CD4-positive, alpha-beta memory T cell (primary cell): ENCODE data around the gene GATA1. TPM values are rescaled to one million over a fixed set of nuclear protein-coding genes. Genes with fewer than 3 reads are reported as not detected.

Source experiments
- CTCF ChIA-PET: fragments of 350-600 bp; sonication (Branson Sonifier 250); formaldehyde crosslinking; loops from one replicate; lab custom pipeline; 2021; ENCODE audit warnings: inconsistent platforms; ENCODE audit not compliant: partially characterized antibody; lab: Charles Lee
- POLR2A ChIA-PET: fragments of 350-600 bp; sonication (Branson Sonifier 250); formaldehyde crosslinking; loops from one replicate; lab custom pipeline; 2021; ENCODE audit not compliant: partially characterized antibody; lab: Charles Lee
- DNase-seq, 5 donors: peaks; one replicate each; pipeline versions ENCODE4 v3.0.0 to v3.0.0-alpha.2; 2020 to 2022; ENCODE audit warnings: mixed read lengths in 1 of 5
- H3K27ac ChIP-seq: one replicate; pipeline ENCODE4 v1.7.0; 2013; ENCODE audit warnings: low read depth, low read length
- H3K27me3 ChIP-seq: 2 replicates; pipeline ENCODE4 v1.7.0; 2013; ENCODE audit warnings: mild to moderate bottlenecking, low read length, moderate library complexity; ENCODE audit not compliant: insufficient read depth
- H3K36me3 ChIP-seq: 2 replicates; pipeline ENCODE4 v1.7.0; 2013; ENCODE audit warnings: mild to moderate bottlenecking, low read length, moderate library complexity; ENCODE audit not compliant: insufficient read depth
- H3K4me1 ChIP-seq: 2 replicates; pipeline ENCODE4 v1.7.0; 2013; ENCODE audit warnings: mild to moderate bottlenecking, low read length, moderate library complexity; ENCODE audit not compliant: insufficient read depth
- H3K4me3 ChIP-seq, 2 donors: one replicate each; pipeline ENCODE4 v1.7.0; 2013; ENCODE audit warnings: low read length in 2 of 2, mild to moderate bottlenecking in 1 of 2
- H3K9me3 ChIP-seq, 2 donors: one replicate each; pipeline ENCODE4 v1.7.0; 2013; ENCODE audit warnings: low read length in 2 of 2, control low read depth in 1 of 2; ENCODE audit not compliant: control insufficient read depth in 1 of 2
- H3K27ac Mint-ChIP-seq, 7 donors: one replicate each; pipeline ENCODE4 v1.8.0; 2020 to 2021; ENCODE audit warnings: mixed read lengths in 7 of 7, mild to moderate bottlenecking in 6 of 7, inconsistent platforms in 3 of 7, moderate library complexity in 3 of 7
- H3K27me3 Mint-ChIP-seq, 2 donors: one replicate each; pipeline ENCODE4 v1.8.0; 2020 to 2021; ENCODE audit warnings: mixed read lengths in 2 of 2
- H3K36me3 Mint-ChIP-seq, 2 donors: one replicate each; pipeline ENCODE4 v1.8.0; 2020 to 2021; ENCODE audit warnings: mixed read lengths in 2 of 2, inconsistent platforms in 1 of 2, mild to moderate bottlenecking in 1 of 2
- H3K4me1 Mint-ChIP-seq, 4 donors: one replicate each; pipeline ENCODE4 v1.8.0; 2020 to 2021; ENCODE audit warnings: mixed read lengths in 4 of 4, mild to moderate bottlenecking in 1 of 4
- H3K4me3 Mint-ChIP-seq, 8 donors: one replicate each; pipeline ENCODE4 v1.8.0; 2020 to 2021; ENCODE audit warnings: mixed read lengths in 8 of 8, mild to moderate bottlenecking in 7 of 8, moderate library complexity in 6 of 8, inconsistent platforms in 3 of 8
- H3K9me3 Mint-ChIP-seq, 8 donors: one replicate each; pipeline ENCODE4 v1.8.0; 2020 to 2021; ENCODE audit warnings: mixed read lengths in 8 of 8, mild to moderate bottlenecking in 5 of 8, inconsistent platforms in 3 of 8, moderate library complexity in 1 of 8
- intact Hi-C: fragments of 100-400 bp; cut with micrococcal nuclease; formaldehyde crosslinking; loops from one replicate; pipeline ENCODE4 v1.15.1; 2023
- polyA plus RNA-seq, 2 donors: library from polyadenylated mRNA; unstranded; fragments of 300-500 nt; fragmentation: Illumina TruSeq; gene quantifications; one replicate each; pipeline ENCODE4 v1.2.3, GENCODE V29; 2021
- total RNA-seq, 2 experiments: library from RNA; stranded (reverse); gene quantifications; one replicate each; pipeline ENCODE4 v1.2.3, GENCODE V29; 2021

Gene GATA1
- total and polyA plus RNA-seq, 4 experiments from 2014 or later = not detected

- Mint-ChIP-seq H3K27ac (no peak overlapping the region), H3K9me3 (peaks cover 0 to 4% (median 0%) of the 10 kb centered on the region in 8 donors), H3K4me1 (peaks cover 3 to 25% (median 16%) of the 10 kb centered on the region in 4 donors), H3K4me3 (no peak overlapping the region), H3K27me3 (no peaks in the 10 kb centered on the region), H3K36me3 (peaks cover 0 to 8% of the 10 kb centered on the region in 2 donors)
- intact Hi-C loops = no loop called here
- Histone ChIP-seq H3K4me3 (no peak overlapping the region), H3K4me1 (peaks cover 16% of the 10 kb centered on the region), H3K36me3 (no peaks in the 10 kb centered on the region), H3K9me3 (no peaks in the 10 kb centered on the region), H3K27ac (no peak overlapping the region), H3K27me3 (no peaks in the 10 kb centered on the region)
- ChIA-PET POLR2A (interaction anchor here (1.0 kb wide), 1 partner anchor 99 kb away, joined by 3 read pairs; the partner anchor contains the start of genes PQBP1 and TIMM17B), CTCF (interaction anchor here (1.2 kb wide), 1 partner anchor 150 kb away, joined by 5 read pairs; no protein-coding TSS in a partner anchor)
- DNase-seq = no peak
Measured at GRCh38 chrX:48798318-48798717, 11.9 kb downstream of the GATA1 start.

- peak overlapping the region; percentile 90 to 99 (median 99) for H3K27ac Mint-ChIP-seq
- ChIA-PET CTCF (interaction anchor here (1.0 to 1.9 kb wide), 2 partner anchors 91 to 153 kb away, joined by 4 to 11 read pairs; no protein-coding TSS in a partner anchor), POLR2A (interaction anchor here (0.6 to 3.1 kb wide), 23 partner anchors 8 to 366 kb away, joined by 3 to 39 read pairs (median 6); partner anchors contain the start of genes PQBP1, RBM3, SLC35A2 and SUV39H1)
- Histone ChIP-seq H3K27me3 (no peaks in the 10 kb centered on the region), H3K4me3 (peak overlapping the region; percentile 65 to 77), H3K4me1 (peaks cover 16% of the 10 kb centered on the region), H3K36me3 (peaks cover 7% of the 10 kb centered on the region), H3K9me3 (no peaks in the 10 kb centered on the region), H3K27ac (peak overlapping the region; percentile 87)
- H3K27me3 Mint-ChIP-seq = no peaks in the 10 kb centered on the region
- intact Hi-C loops = loop anchor here (1.0 to 5.0 kb wide), 10 partner anchors 64 to 467 kb away; partner anchors contain the start of genes GRIPAP1, PPP1R3F, PQBP1 and RBM3
- peaks cover 3 to 25% (median 16%) of the 10 kb centered on the region in 4 donors for H3K4me1 Mint-ChIP-seq
- peak overlapping the region; percentile 94 to 98 (median 96) for H3K4me3 Mint-ChIP-seq
- peak in 1 of 5 donors; percentile 4 for DNase-seq
- H3K9me3 Mint-ChIP-seq = peaks cover 0 to 4% (median 0%) of the 10 kb centered on the region in 8 donors
- peaks cover 8 to 15% of the 10 kb centered on the region in 2 donors for H3K36me3 Mint-ChIP-seq
Measured at GRCh38 chrX:48800574-48801279, 14.3 kb downstream of the GATA1 start.

GRCh38 chrX:48801280-48802088, 15.1 kb downstream of the GATA1 start, which contains the start of gene HDAC6:
HDAC6 (plus strand) TSS chrX:48802067; CDS start chrX:48802693, 626 bp downstream.
- Mint-ChIP-seq H3K9me3 (peaks cover 0 to 4% (median 0%) of the 10 kb centered on the region in 8 donors), H3K4me3 (peak within 1 kb of the TSS; percentile 94 to 98 (median 96)), H3K27me3 (no peaks in the 10 kb centered on the region), H3K36me3 (peaks cover 12 to 15% of the 10 kb centered on the region in 2 donors), H3K27ac (peak within 1 kb of the TSS; percentile 90 to 99 (median 99)), H3K4me1 (peaks cover 3 to 25% (median 16%) of the 10 kb centered on the region in 4 donors)
- intact Hi-C loops = loop anchor here (1.0 to 5.0 kb wide), 11 partner anchors 65 to 466 kb away; partner anchors contain the start of genes GRIPAP1, PPP1R3F, PQBP1 and RBM3
- Histone ChIP-seq H3K36me3 (peaks cover 7% of the 10 kb centered on the region), H3K27ac (peak within 1 kb of the TSS; percentile 87), H3K27me3 (no peaks in the 10 kb centered on the region), H3K9me3 (no peaks in the 10 kb centered on the region), H3K4me1 (peaks cover 16% of the 10 kb centered on the region), H3K4me3 (peak within 1 kb of the TSS; percentile 65 to 77)
- ChIA-PET POLR2A (interaction anchor here (0.6 to 3.1 kb wide), 28 partner anchors 9 to 365 kb away, joined by 3 to 39 read pairs (median 5); partner anchors contain the start of genes GRIPAP1, PQBP1, RBM3 and SLC35A2), CTCF (interaction anchor here (1.0 to 1.9 kb wide), 3 partner anchors 90 to 153 kb away, joined by 4 to 11 read pairs (median 4); no protein-coding TSS in a partner anchor)
- DNase-seq = peak; percentile 91 to 98 (median 97)

- CTCF ChIA-PET = interaction anchor here (1.0 to 1.9 kb wide), 3 partner anchors 89 to 154 kb away, joined by 4 to 11 read pairs (median 4); no protein-coding TSS in a partner anchor
Measured at GRCh38 chrX:48802089-48802904, 15.9 kb downstream of the GATA1 start.

GRCh38 chrX:48802905-48803200, 16.5 kb downstream of the GATA1 start:
- intact Hi-C loops = loop anchor here (1.0 to 5.0 kb wide), 3 partner anchors 94 to 464 kb away; partner anchors contain the start of genes PPP1R3F, PQBP1 and TIMM17B
- Mint-ChIP-seq H3K27ac (peak overlapping the region; percentile 35 to 99 (median 99)), H3K4me1 (peaks cover 3 to 25% (median 16%) of the 10 kb centered on the region in 4 donors), H3K36me3 (peaks cover 12 to 15% of the 10 kb centered on the region in 2 donors), H3K4me3 (peak overlapping the region; percentile 36 to 98 (median 96)), H3K9me3 (peaks cover 0 to 4% (median 0%) of the 10 kb centered on the region in 8 donors), H3K27me3 (no peaks in the 10 kb centered on the region)
- ChIA-PET POLR2A (no interaction called here), CTCF (no interaction called here)
- no peaks in the 10 kb centered on the region for H3K9me3 ChIP-seq
- H3K27ac ChIP-seq = peak overlapping the region; percentile 83
- no peak for DNase-seq
- peaks cover 7% of the 10 kb centered on the region for H3K36me3 ChIP-seq
- H3K27me3 ChIP-seq = no peaks in the 10 kb centered on the region
- H3K4me1 ChIP-seq = peaks cover 16% of the 10 kb centered on the region
- peak overlapping the region in 1 of 2 donors; percentile 73 for H3K4me3 ChIP-seq

More at GRCh38 chrX:48802089-48802904, 15.9 kb downstream of the GATA1 start:
- H3K27me3 ChIP-seq = no peaks in the 10 kb centered on the region
- peak overlapping the region; percentile 36 to 73 for H3K4me3 ChIP-seq
- peak overlapping the region; percentile 90 to 99 (median 99) for H3K27ac Mint-ChIP-seq
- peak overlapping the region; percentile 83 for H3K27ac ChIP-seq
- intact Hi-C loops = loop anchor here (1.0 to 5.0 kb wide), 3 partner anchors 95 to 465 kb away; partner anchors contain the start of genes PPP1R3F, PQBP1 and TIMM17B
- peaks cover 0 to 4% (median 0%) of the 10 kb centered on the region in 8 donors for H3K9me3 Mint-ChIP-seq
- no peaks in the 10 kb centered on the region for H3K27me3 Mint-ChIP-seq
- peaks cover 7% of the 10 kb centered on the region for H3K36me3 ChIP-seq
- H3K4me3 Mint-ChIP-seq = peak overlapping the region; percentile 94 to 98 (median 96)
- DNase-seq = peak in 1 of 5 donors; percentile 73
- H3K4me1 Mint-ChIP-seq = peaks cover 3 to 25% (median 16%) of the 10 kb centered on the region in 4 donors
- POLR2A ChIA-PET = interaction anchor here (0.6 to 3.1 kb wide), 24 partner anchors 23 to 364 kb away, joined by 3 to 39 read pairs (median 6); partner anchors contain the start of genes GRIPAP1, PQBP1, RBM3 and SLC35A2
- peaks cover 16% of the 10 kb centered on the region for H3K4me1 ChIP-seq
- peaks cover 12 to 15% of the 10 kb centered on the region in 2 donors for H3K36me3 Mint-ChIP-seq
- H3K9me3 ChIP-seq = no peaks in the 10 kb centered on the region

GRCh38 chrX:48806081-48806480, 19.7 kb downstream of the GATA1 start:
- no peak overlapping the region for H3K27ac ChIP-seq
- H3K36me3 ChIP-seq = peaks cover 7% of the 10 kb centered on the region
- H3K27me3 ChIP-seq = no peaks in the 10 kb centered on the region
- ChIA-PET POLR2A (interaction anchor here (1.6 kb wide), 1 partner anchor 28 kb away, joined by 3 read pairs; no protein-coding TSS in a partner anchor), CTCF (interaction anchor here (0.7 kb wide), 1 partner anchor 137 kb away, joined by 3 read pairs; no protein-coding TSS in a partner anchor)
- Mint-ChIP-seq H3K36me3 (peaks cover 12 to 17% of the 10 kb centered on the region in 2 donors), H3K4me1 (peaks cover 3 to 15% (median 10%) of the 10 kb centered on the region in 4 donors), H3K4me3 (no peak overlapping the region), H3K27me3 (no peaks in the 10 kb centered on the region), H3K9me3 (peaks cover 0 to 4% (median 0%) of the 10 kb centered on the region in 8 donors), H3K27ac (peak overlapping the region in 1 of 7 donors; percentile 49)
- no peak overlapping the region for H3K4me3 ChIP-seq
- DNase-seq = no peak
- intact Hi-C loops = no loop called here
- H3K9me3 ChIP-seq = no peaks in the 10 kb centered on the region
- peaks cover 10% of the 10 kb centered on the region for H3K4me1 ChIP-seq
